ENCODE results near the gene ABAT. TPM values are rescaled to one million over a fixed set of nuclear protein-coding genes. Genes with fewer than 3 reads are reported as not detected.

The ABAT gene
- total and polyA plus RNA-seq, 4 donors, result 4.4 to 14.0 (median 7.1) TPM

DNA sequence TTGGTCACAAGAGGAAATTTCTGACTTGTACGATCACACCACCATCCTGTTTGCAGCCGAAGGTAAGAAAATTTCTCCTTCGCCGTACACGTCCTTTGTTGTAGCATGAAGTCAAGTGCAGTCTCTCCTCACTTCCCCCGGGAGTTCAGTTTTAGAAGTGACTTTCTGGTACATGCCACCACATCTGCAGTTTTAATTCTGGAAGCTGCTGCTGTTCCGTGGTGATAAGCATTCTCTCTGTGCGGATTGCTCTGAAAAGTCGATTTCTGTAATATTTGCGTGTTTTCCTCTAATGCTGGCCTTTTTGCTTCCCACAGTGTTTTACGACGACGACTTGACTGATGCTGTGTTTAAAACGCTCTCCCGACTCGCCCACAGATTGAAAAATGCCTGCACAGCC lies 32.3 kb upstream of the ABAT start:
- Histone ChIP-seq H3K4me1 (ENCODE audit: control insufficient read depth in 5 of 5, insufficient read depth in 5 of 5, low read length in 5 of 5) (no peaks in the 10 kb centered on the region), H3K27ac (ENCODE audit: low read depth in 1 of 2, low read length in 1 of 2) (no peak overlapping the region), H3K27me3 (ENCODE audit: control insufficient read depth in 3 of 3, insufficient read depth in 3 of 3, low read length in 2 of 3) (no peaks in the 10 kb centered on the region), H3K4me3 (no peak overlapping the region), H3K9ac (ENCODE audit: insufficient read depth in 1 of 2, low read length in 2 of 2) (no peak overlapping the region), H3K9me3 (ENCODE audit: control insufficient read depth in 4 of 4, insufficient read depth in 3 of 4, low read length in 3 of 4) (no peaks in the 10 kb centered on the region), H3K36me3 (ENCODE audit: control insufficient read depth in 4 of 4, insufficient read depth in 4 of 4, low read length in 4 of 4) (peaks cover 39 to 79% (median 65%) of the 10 kb centered on the region in 4 donors)
- 74 to 88% methylated on average over 16 of the region's 16 CpGs for WGBS, 2 donors
- no peak for ATAC-seq (ENCODE audit: insufficient read depth, low FRiP score)
- TF ChIP-seq, protein P1, sequence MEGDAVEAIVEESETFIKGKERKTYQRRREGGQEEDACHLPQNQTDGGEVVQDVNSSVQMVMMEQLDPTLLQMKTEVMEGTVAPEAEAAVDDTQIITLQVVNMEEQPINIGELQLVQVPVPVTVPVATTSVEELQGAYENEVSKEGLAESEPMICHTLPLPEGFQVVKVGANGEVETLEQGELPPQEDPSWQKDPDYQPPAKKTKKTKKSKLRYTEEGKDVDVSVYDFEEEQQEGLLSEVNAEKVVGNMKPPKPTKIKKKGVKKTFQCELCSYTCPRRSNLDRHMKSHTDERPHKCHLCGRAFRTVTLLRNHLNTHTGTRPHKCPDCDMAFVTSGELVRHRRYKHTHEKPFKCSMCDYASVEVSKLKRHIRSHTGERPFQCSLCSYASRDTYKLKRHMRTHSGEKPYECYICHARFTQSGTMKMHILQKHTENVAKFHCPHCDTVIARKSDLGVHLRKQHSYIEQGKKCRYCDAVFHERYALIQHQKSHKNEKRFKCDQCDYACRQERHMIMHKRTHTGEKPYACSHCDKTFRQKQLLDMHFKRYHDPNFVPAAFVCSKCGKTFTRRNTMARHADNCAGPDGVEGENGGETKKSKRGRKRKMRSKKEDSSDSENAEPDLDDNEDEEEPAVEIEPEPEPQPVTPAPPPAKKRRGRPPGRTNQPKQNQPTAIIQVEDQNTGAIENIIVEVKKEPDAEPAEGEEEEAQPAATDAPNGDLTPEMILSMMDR (IDR thresholded peaks at IDR 0.05; ENCODE audit: control extremely low read depth, extremely low read depth), result no peak
- DNase-seq, result no peak

DNA sequence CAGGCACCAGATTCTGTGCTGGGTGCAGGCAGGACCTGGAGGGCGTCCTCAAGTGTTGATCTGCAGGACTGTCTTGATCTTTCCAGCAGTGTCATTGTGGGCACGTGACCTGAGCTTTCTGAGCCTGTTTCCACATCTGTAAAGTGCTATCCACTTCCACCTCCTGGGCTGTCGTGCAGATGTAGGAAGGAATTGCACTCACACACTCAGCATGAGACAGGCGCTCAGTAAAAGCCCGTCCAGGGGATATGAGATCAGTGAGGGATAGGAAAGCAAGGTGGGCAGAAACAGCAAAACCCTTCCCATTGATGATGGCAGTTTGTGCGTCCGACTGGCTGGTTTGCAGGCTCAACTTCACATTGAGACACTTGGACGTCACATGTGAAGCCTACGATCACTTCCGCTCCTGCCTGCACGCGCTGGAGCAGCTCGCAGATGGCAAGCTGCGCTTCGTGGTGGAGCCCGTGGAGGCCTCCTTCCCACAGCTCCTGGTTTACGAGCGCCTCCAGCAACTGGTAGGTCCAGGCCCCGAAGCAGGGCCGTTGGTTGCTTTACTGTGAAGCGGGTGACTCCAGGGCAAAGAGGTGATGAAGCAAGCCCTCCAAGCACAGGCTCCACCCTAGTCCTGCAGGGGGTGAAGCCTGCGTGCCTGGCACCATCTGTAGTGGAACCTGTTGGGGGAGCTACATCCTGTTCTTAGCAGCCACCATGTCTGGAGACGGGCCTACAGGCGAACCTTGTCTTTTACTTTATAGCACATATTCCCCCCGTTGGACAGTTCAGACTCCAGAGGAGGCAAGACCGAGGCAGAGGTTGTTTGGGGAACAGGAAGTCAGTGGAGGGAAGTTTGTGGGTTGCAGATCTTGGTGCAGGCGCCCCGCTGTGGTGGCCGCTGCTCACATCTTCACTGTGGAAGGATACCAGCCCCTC lies 29.9 kb upstream of the ABAT start:
- Histone ChIP-seq H3K36me3 (ENCODE audit: control insufficient read depth in 4 of 4, insufficient read depth in 4 of 4, low read length in 4 of 4) (peaks cover 40 to 70% (median 57%) of the 10 kb centered on the region in 4 donors), H3K27me3 (ENCODE audit: control insufficient read depth in 3 of 3, insufficient read depth in 3 of 3, low read length in 2 of 3) (no peaks in the 10 kb centered on the region), H3K27ac (ENCODE audit: low read depth in 1 of 2, low read length in 1 of 2) (peak overlapping the region in 1 of 2 donors; percentile 33), H3K9me3 (ENCODE audit: control insufficient read depth in 4 of 4, insufficient read depth in 3 of 4, low read length in 3 of 4) (no peaks in the 10 kb centered on the region), H3K4me3 (no peak overlapping the region), H3K4me1 (ENCODE audit: control insufficient read depth in 5 of 5, insufficient read depth in 5 of 5, low read length in 5 of 5) (no peaks in the 10 kb centered on the region), H3K9ac (ENCODE audit: insufficient read depth in 1 of 2, low read length in 2 of 2) (no peak overlapping the region)
- DNase-seq (no peak), ATAC-seq (ENCODE audit: insufficient read depth, low FRiP score) (peak; percentile 43)
- WGBS, 2 donors, result 47 to 70% methylated on average over 29 of the region's 29 CpGs
- TF ChIP-seq, protein P1 (IDR thresholded peaks at IDR 0.05; ENCODE audit: control extremely low read depth, extremely low read depth), result no peak

DNA sequence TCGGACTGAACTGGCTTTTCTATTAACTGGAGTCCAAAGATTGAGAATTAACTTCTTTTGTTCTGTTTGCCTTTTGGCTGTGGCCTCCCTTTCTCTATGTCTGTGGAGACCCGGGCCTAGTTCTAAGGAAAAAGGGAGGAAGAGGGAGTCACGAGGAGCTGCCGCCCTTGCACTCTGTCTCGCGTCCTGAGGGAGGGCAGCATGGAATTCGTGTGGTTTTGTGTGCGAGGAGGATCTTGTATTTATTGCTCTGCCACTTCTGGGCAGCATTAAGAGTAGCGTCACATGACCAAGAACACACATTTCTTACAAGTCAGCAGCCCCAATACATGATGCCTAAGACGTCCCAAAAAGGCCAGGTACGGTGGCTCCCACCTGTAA lies 29.3 kb upstream of the ABAT start:
- H3K27me3 ChIP-seq (ENCODE audit: control insufficient read depth in 3 of 3, insufficient read depth in 3 of 3, low read length in 2 of 3), result no peaks in the 10 kb centered on the region
- no peak for DNase-seq
- H3K27ac ChIP-seq (ENCODE audit: low read depth in 1 of 2, low read length in 1 of 2), result peak overlapping the region in 1 of 2 donors; percentile 33
- ATAC-seq (ENCODE audit: insufficient read depth, low FRiP score), result no peak
- peaks cover 35 to 64% (median 52%) of the 10 kb centered on the region in 4 donors for H3K36me3 ChIP-seq (ENCODE audit: control insufficient read depth in 4 of 4, insufficient read depth in 4 of 4, low read length in 4 of 4)
- no peak overlapping the region for H3K4me3 ChIP-seq
- H3K4me1 ChIP-seq (ENCODE audit: control insufficient read depth in 5 of 5, insufficient read depth in 5 of 5, low read length in 5 of 5), result no peaks in the 10 kb centered on the region
- no peaks in the 10 kb centered on the region for H3K9me3 ChIP-seq (ENCODE audit: control insufficient read depth in 4 of 4, insufficient read depth in 3 of 4, low read length in 3 of 4)
- no peak overlapping the region for H3K9ac ChIP-seq (ENCODE audit: insufficient read depth in 1 of 2, low read length in 2 of 2)
- TF ChIP-seq, protein P1 (IDR thresholded peaks at IDR 0.05; ENCODE audit: control extremely low read depth, extremely low read depth), result no peak
- 56 to 73% methylated on average over 11 of the region's 11 CpGs for WGBS, 2 donors
